T47D (cell line): ENCODE results near the gene ADAMTS3.

ENCODE experiments used
- DNase-seq, 2 experiments: peaks; one replicate each; pipeline versions ENCODE4 v3.0.0 to v3.0.0-alpha.2; 2011 to 2012; ENCODE audit warnings: low read depth in 1 of 2, low spot score in 1 of 2
- JUND ChIP-seq: IDR thresholded peaks from 2 replicates; pipeline ENCODE4 v1.6.1; 2012; ENCODE audit warnings: low read depth
- in situ Hi-C: cut with HindIII; loops from 2 replicates; pipeline ENCODE4 v1.10.0; 2016; ENCODE audit warnings: low sequenced_read_pairs, low pct_unique_long_range_greater_than_20kb

Gene ADAMTS3

GRCh38 chr4:72374159-72374558, 194.9 kb downstream of the ADAMTS3 start:
- no peak for DNase-seq
- in situ Hi-C loops: no loop called here
- no peak for TF ChIP-seq JUND

- DNase-seq: no peak
- in situ Hi-C loops: no loop called here
- TF ChIP-seq JUND: no peak
Observed at GRCh38 chr4:72366601-72367000, 202.4 kb downstream of the ADAMTS3 start.

- DNase-seq: no peak
- in situ Hi-C loops: no loop called here
- TF ChIP-seq JUND: no peak
Observed at GRCh38 chr4:72365981-72366380, 203.0 kb downstream of the ADAMTS3 start.

GRCh38 chr4:72365016-72365415, 204.0 kb downstream of the ADAMTS3 start:
- TF ChIP-seq JUND: no peak
- in situ Hi-C loops: no loop called here
- no peak for DNase-seq

GRCh38 chr4:72360075-72360474, 208.9 kb downstream of the ADAMTS3 start:
- TF ChIP-seq JUND: no peak
- in situ Hi-C loops: no loop called here

GRCh38 chr4:72358483-72358882, 210.5 kb downstream of the ADAMTS3 start:
- in situ Hi-C loops: no loop called here
- no peak for TF ChIP-seq JUND

More at GRCh38 chr4:72360075-72360474, 208.9 kb downstream of the ADAMTS3 start:
- DNase-seq: no peak

GRCh38 chr4:72357908-72358307, 211.1 kb downstream of the ADAMTS3 start:
- TF ChIP-seq JUND: no peak
- in situ Hi-C loops: no loop called here

More at GRCh38 chr4:72358483-72358882, 210.5 kb downstream of the ADAMTS3 start:
- DNase-seq: no peak

GRCh38 chr4:72352711-72353110, 216.3 kb downstream of the ADAMTS3 start:
- DNase-seq: peak in 1 of 2 experiments; percentile 78
- TF ChIP-seq JUND: 0 out of 2 replicates have a peak, but pooled peaks have one; percentile 17
- in situ Hi-C loops: no loop called here

More at GRCh38 chr4:72357908-72358307, 211.1 kb downstream of the ADAMTS3 start:
- DNase-seq: no peak

- DNase-seq: no peak
- in situ Hi-C loops: no loop called here
- TF ChIP-seq JUND: no peak
Observed at GRCh38 chr4:72351521-72351920, 217.5 kb downstream of the ADAMTS3 start.

GRCh38 chr4:72348701-72349100, 220.3 kb downstream of the ADAMTS3 start:
- in situ Hi-C loops: no loop called here
- no peak for TF ChIP-seq JUND
- DNase-seq: no peak

GRCh38 chr4:72344418-72344817, 224.6 kb downstream of the ADAMTS3 start:
- DNase-seq: no peak
- TF ChIP-seq JUND: no peak
- in situ Hi-C loops: no loop called here

GRCh38 chr4:72341432-72341820, 227.6 kb downstream of the ADAMTS3 start:
- DNase-seq: no peak
- in situ Hi-C loops: no loop called here
- TF ChIP-seq JUND: no peak

- TF ChIP-seq JUND: no peak
- in situ Hi-C loops: no loop called here
- DNase-seq: no peak
Observed at GRCh38 chr4:72340803-72341431, 228.1 kb downstream of the ADAMTS3 start.

- TF ChIP-seq JUND: no peak
- no peak for DNase-seq
- in situ Hi-C loops: no loop called here
Observed at GRCh38 chr4:72338060-72338459, 231.0 kb downstream of the ADAMTS3 start.

- in situ Hi-C loops: no loop called here
- no peak for DNase-seq
- no peak for TF ChIP-seq JUND
Observed at GRCh38 chr4:72330381-72330780, 238.6 kb downstream of the ADAMTS3 start.
